Right atrium auricular region (tissue), 2 donors: ENCODE measurements around the gene PCDHGB3. TPM values are rescaled to one million over a fixed set of nuclear protein-coding genes. Genes with fewer than 3 reads are reported as not detected.
"Not testable (repeated sequence)": the region's sequence is repeated elsewhere in the genome, so short reads cannot be mapped to it uniquely, and the experiment has no call there.

Experiments used
- DNase-seq: peaks from one replicate; pipeline ENCODE4 v3.0.0-alpha.2; 2019; ENCODE audit warnings: low spot score
- H3K27ac ChIP-seq, 2 donors: fragments of 200-600 bp; sonication (generic); 1 replicate in 1 of 2; 2 replicates in 1 of 2; pipeline ENCODE4 v1.5.1; 2016 to 2019
- H3K27me3 ChIP-seq, 2 donors: fragments of 200-600 bp; sonication (generic); one replicate each; pipeline versions ENCODE4 v1.5.1 to v1.6.0; 2017 to 2019
- H3K36me3 ChIP-seq: fragments of 200-600 bp; sonication (generic); one replicate; pipeline ENCODE4 v1.5.1; 2016
- H3K4me1 ChIP-seq, 2 donors: fragments of 200-600 bp; sonication (generic); one replicate each; pipeline versions ENCODE4 v1.5.1 to v1.6.0; 2017 to 2019
- H3K4me3 ChIP-seq, 2 donors: fragments of 200-600 bp; sonication (generic); 1 replicate in 1 of 2; 2 replicates in 1 of 2; pipeline ENCODE4 v1.5.1; 2017 to 2019; ENCODE audit warnings: mild to moderate bottlenecking in 1 of 2, moderate library complexity in 1 of 2
- H3K9me3 ChIP-seq, 2 donors: fragments of 200-600 bp; sonication (generic); one replicate each; pipeline ENCODE4 v1.5.1; 2019
- CTCF ChIP-seq, 2 donors: fragments of 200-600 bp; sonication (generic); IDR thresholded peaks; one replicate each; pipeline ENCODE4 v1.5.1; 2019; ENCODE audit warnings: antibody characterized with exemption in 2 of 2
- total RNA-seq, 2 donors: library from RNA; depleted of rRNA; stranded (reverse); fragments of >200 nt; gene quantifications; one replicate each; pipeline ENCODE4 v1.1.0, GENCODE V29; 2016

PCDHGB3 gene
- total RNA-seq, 2 donors from 2014 or later, result 5.4 to 7.2 TPM

- Histone ChIP-seq H3K4me1 (no peaks in the 10 kb centered on the region), H3K27ac (no peak overlapping the region), H3K36me3 (peaks cover 7% of the 10 kb centered on the region), H3K4me3 (no peak overlapping the region), H3K27me3 (no peaks in the 10 kb centered on the region), H3K9me3 (peaks cover 10 to 94% of the 10 kb centered on the region in 2 donors)
- no peak for TF ChIP-seq CTCF (IDR thresholded peaks at IDR 0.05)
- no peak for DNase-seq
Observed at GRCh38 chr5:141389153-141390042, 19.4 kb downstream of the PCDHGB3 start.

GRCh38 chr5:141392429-141393198 lies 22.6 kb downstream of the PCDHGB3 start, which contains the start of gene PCDHGA8:
TSS of gene PCDHGA8 (plus strand) at chr5:141392633. CDS start at chr5:141392814, 181 bp downstream.
- no peaks in the 10 kb centered on the region for H3K27me3 ChIP-seq
- peaks cover 10 to 88% of the 10 kb centered on the region in 2 donors for H3K9me3 ChIP-seq
- H3K4me1 ChIP-seq, result no peaks in the 10 kb centered on the region
- no peak within 1 kb of the TSS for H3K27ac ChIP-seq
- no peak for DNase-seq
- no peak within 1 kb of the TSS for H3K4me3 ChIP-seq
- TF ChIP-seq CTCF (IDR thresholded peaks at IDR 0.05), result no peak
- H3K36me3 ChIP-seq, result peaks cover 3% of the 10 kb centered on the region

- Histone ChIP-seq H3K36me3 (peaks cover 3% of the 10 kb centered on the region), H3K27ac (no peak overlapping the region), H3K4me1 (no peaks in the 10 kb centered on the region), H3K9me3 (peaks cover 10 to 86% of the 10 kb centered on the region in 2 donors), H3K4me3 (no peak overlapping the region), H3K27me3 (no peaks in the 10 kb centered on the region)
- TF ChIP-seq CTCF (IDR thresholded peaks at IDR 0.05), result no peak
- DNase-seq, result no peak
Observed at GRCh38 chr5:141393267-141393666, 23.2 kb downstream of the PCDHGB3 start.

GRCh38 chr5:141394401-141395187 lies 24.6 kb downstream of the PCDHGB3 start:
- H3K36me3 ChIP-seq, H3K4me1 ChIP-seq, H3K4me3 ChIP-seq, H3K27me3 ChIP-seq, H3K27ac ChIP-seq, DNase-seq: not testable (repeated sequence)
- H3K9me3 ChIP-seq, result peaks cover 6 to 85% of the 10 kb centered on the region in 2 donors

GRCh38 chr5:141397756-141398551 lies 27.9 kb downstream of the PCDHGB3 start, which contains the start of gene PCDHGB5:
TSS of gene PCDHGB5 (plus strand) at chr5:141397947. CDS start at chr5:141398128, 181 bp downstream.
- Histone ChIP-seq H3K4me3 (peak within 1 kb of the TSS; percentile 23 to 42), H3K9me3 (peaks cover 20 to 84% of the 10 kb centered on the region in 2 donors), H3K4me1 (peaks cover 0 to 11% of the 10 kb centered on the region in 2 donors)
- H3K36me3 ChIP-seq, DNase-seq, H3K27me3 ChIP-seq, H3K27ac ChIP-seq: not testable (repeated sequence)
- TF ChIP-seq CTCF (IDR thresholded peaks at IDR 0.05), result peak; percentile 32 to 76
